ENCODE measurements around the gene FOXI2. TPM values are rescaled to one million over a fixed set of nuclear protein-coding genes. Genes with fewer than 3 reads are reported as not detected.

The FOXI2 gene
- total and polyA plus RNA-seq, 2 experiments from 2014 or later, result not detected

DNA sequence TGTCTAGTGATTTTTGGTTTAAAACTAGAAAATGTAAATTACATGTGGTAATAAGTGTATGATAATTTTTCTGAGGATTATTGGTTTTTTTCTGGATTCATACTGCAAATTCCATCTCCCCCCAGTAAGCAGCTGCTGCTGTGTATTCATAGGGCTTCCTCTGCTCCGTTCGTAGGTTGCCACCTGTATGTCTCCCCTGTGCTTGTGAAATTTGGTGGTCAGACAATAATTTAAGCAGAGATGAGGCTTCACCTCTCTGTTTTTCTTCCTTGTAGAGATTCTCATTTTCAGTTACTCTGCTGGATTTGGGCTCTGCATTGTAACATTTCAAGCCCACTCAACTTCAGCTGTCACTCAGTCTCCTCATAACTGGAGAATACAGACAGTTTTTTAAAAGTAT, 50.9 kb downstream of the FOXI2 start:
- no peak for DNase-seq (ENCODE audit: low read depth in 1 of 2, low spot score in 1 of 2)
- no peak overlapping the region for H3K27ac ChIP-seq
- H3K4me1 ChIP-seq (ENCODE audit: low read depth), result no peaks in the 10 kb centered on the region
- no peak overlapping the region for H3K4me3 ChIP-seq
- H3K36me3 ChIP-seq, result no peaks in the 10 kb centered on the region
- H3K27me3 ChIP-seq, result no peaks in the 10 kb centered on the region
- TF ChIP-seq CTCF (IDR thresholded peaks at IDR 0.05; ENCODE audit: low read depth, low read length), result no peak
- no peaks in the 10 kb centered on the region for H3K9me3 ChIP-seq (ENCODE audit: low read depth)

GRCh38 chr10:127790066-127790624, 53.2 kb downstream of the FOXI2 start:
- Histone ChIP-seq H3K4me3 (no peak overlapping the region), H3K27ac (no peak overlapping the region), H3K4me1 (ENCODE audit: low read depth) (no peaks in the 10 kb centered on the region), H3K27me3 (no peaks in the 10 kb centered on the region), H3K36me3 (no peaks in the 10 kb centered on the region), H3K9me3 (ENCODE audit: low read depth) (no peaks in the 10 kb centered on the region)
- DNase-seq (ENCODE audit: low read depth in 1 of 2, low spot score in 1 of 2), result no peak
- TF ChIP-seq CTCF (IDR thresholded peaks at IDR 0.05; ENCODE audit: low read depth, low read length), result no peak

Other genes with a start within 250 kb of the FOXI2 start
- not detected in 2 replicates for gene NPS, start 187.9 kb upstream of the FOXI2 start, total RNA-seq
- not detected in 2 replicates for gene NPS, start 187.9 kb upstream of the FOXI2 start, polyA plus RNA-seq
- gene CLRN3, start 155.8 kb downstream of the FOXI2 start, total RNA-seq, result not detected in 2 replicates
- gene CLRN3, start 155.8 kb downstream of the FOXI2 start, polyA plus RNA-seq, result not detected in 2 replicates
- 4.2 and 5.6 TPM in 2 replicates for gene PTPRE, start 169.9 kb downstream of the FOXI2 start, total RNA-seq
- 3.9 and 8.8 TPM in 2 replicates for gene PTPRE, start 169.9 kb downstream of the FOXI2 start, polyA plus RNA-seq